Measurements from ENCODE around the gene OPTC.

OPTC gene

GRCh38 chr1:203471841-203472240 is 22.1 kb upstream of the OPTC start:
- no peak for TF ChIP-seq REST (IDR thresholded peaks at IDR 0.05; ENCODE audit: low read depth)
- no peak for TF ChIP-seq TEAD4 (IDR thresholded peaks at IDR 0.05)
- no peak for TF ChIP-seq EP300 (IDR thresholded peaks at IDR 0.05; ENCODE audit: borderline replicate concordance)
- TF ChIP-seq MAX (IDR thresholded peaks at IDR 0.05), result no peak
- TF ChIP-seq RAD21 (IDR thresholded peaks at IDR 0.05; ENCODE audit: low read depth), result no peak
- no peak for TF ChIP-seq FOXM1 (IDR thresholded peaks at IDR 0.05; ENCODE audit: borderline replicate concordance, low read depth)
- TF ChIP-seq TCF12 (IDR thresholded peaks at IDR 0.05; ENCODE audit: low read depth), result no peak
- no peak for TF ChIP-seq USF1 (IDR thresholded peaks at IDR 0.05)
- TF ChIP-seq NFIC (IDR thresholded peaks at IDR 0.05), result no peak
- no peak for TF ChIP-seq CEBPB (IDR thresholded peaks at IDR 0.05)
- TF ChIP-seq EGR1 (IDR thresholded peaks at IDR 0.05), result no peak
- no peak for TF ChIP-seq YY1 (IDR thresholded peaks at IDR 0.05; ENCODE audit: low read depth)
- TF ChIP-seq TAF1 (IDR thresholded peaks at IDR 0.05; ENCODE audit: low read depth), result no peak
- no peak for TF ChIP-seq ZBTB7A (IDR thresholded peaks at IDR 0.05; ENCODE audit: low read depth)
- TF ChIP-seq CREB1 (IDR thresholded peaks at IDR 0.05; ENCODE audit: low read depth), result no peak

- TF ChIP-seq FOXM1 (IDR thresholded peaks at IDR 0.05; ENCODE audit: borderline replicate concordance, low read depth), result no peak
- no peak for TF ChIP-seq CREB1 (IDR thresholded peaks at IDR 0.05; ENCODE audit: low read depth)
- no peak for TF ChIP-seq RAD21 (IDR thresholded peaks at IDR 0.05; ENCODE audit: low read depth)
- TF ChIP-seq YY1 (IDR thresholded peaks at IDR 0.05; ENCODE audit: low read depth), result no peak
- no peak for TF ChIP-seq USF1 (IDR thresholded peaks at IDR 0.05)
- no peak for TF ChIP-seq NFIC (IDR thresholded peaks at IDR 0.05)
- TF ChIP-seq EP300 (IDR thresholded peaks at IDR 0.05; ENCODE audit: borderline replicate concordance), result no peak
- no peak for TF ChIP-seq REST (IDR thresholded peaks at IDR 0.05; ENCODE audit: low read depth)
Measured at GRCh38 chr1:203473281-203473680, 20.7 kb upstream of the OPTC start.

GRCh38 chr1:203473781-203474305 is 20.1 kb upstream of the OPTC start:
- TF ChIP-seq TAF1 (IDR thresholded peaks at IDR 0.05; ENCODE audit: low read depth) (no peak), REST (IDR thresholded peaks at IDR 0.05; ENCODE audit: low read depth) (no peak), TEAD4 (IDR thresholded peaks at IDR 0.05) (no peak), RAD21 (IDR thresholded peaks at IDR 0.05; ENCODE audit: low read depth) (no peak), USF1 (IDR thresholded peaks at IDR 0.05) (no peak), MAX (IDR thresholded peaks at IDR 0.05) (no peak)

- TF ChIP-seq YY1 (IDR thresholded peaks at IDR 0.05; ENCODE audit: low read depth), result no peak
- TF ChIP-seq ZBTB7A (IDR thresholded peaks at IDR 0.05; ENCODE audit: low read depth), result no peak
- no peak for TF ChIP-seq TCF12 (IDR thresholded peaks at IDR 0.05; ENCODE audit: low read depth)
- TF ChIP-seq REST (IDR thresholded peaks at IDR 0.05; ENCODE audit: low read depth), result no peak
- TF ChIP-seq NFIC (IDR thresholded peaks at IDR 0.05), result no peak
- no peak for TF ChIP-seq CREB1 (IDR thresholded peaks at IDR 0.05; ENCODE audit: low read depth)
- no peak for TF ChIP-seq RAD21 (IDR thresholded peaks at IDR 0.05; ENCODE audit: low read depth)
- TF ChIP-seq TEAD4 (IDR thresholded peaks at IDR 0.05), result no peak
- no peak for TF ChIP-seq FOXM1 (IDR thresholded peaks at IDR 0.05; ENCODE audit: borderline replicate concordance, low read depth)
- TF ChIP-seq CEBPB (IDR thresholded peaks at IDR 0.05), result no peak
- TF ChIP-seq EGR1 (IDR thresholded peaks at IDR 0.05), result no peak
Measured at GRCh38 chr1:203475012-203475981, 18.7 kb upstream of the OPTC start, which contains the start of gene PRELP. Gene PRELP (plus strand): TSS chr1:203475806. CDS start chr1:203483185, 7,379 bp downstream.
